GM12873 (cell line): Measurements from ENCODE around the gene KCNT1.

Experiments used
- TF ChIP-seq, protein P1 (sequence below): IDR thresholded peaks from 2 replicates; pipeline ENCODE4 v1.5.1; 2012; ENCODE audit warnings: low read depth, mild to moderate bottlenecking, moderate library complexity, low read length, control low read depth; ENCODE audit not compliant: insufficient read depth; ENCODE audit errors: missing control alignments

KCNT1 gene

DNA sequence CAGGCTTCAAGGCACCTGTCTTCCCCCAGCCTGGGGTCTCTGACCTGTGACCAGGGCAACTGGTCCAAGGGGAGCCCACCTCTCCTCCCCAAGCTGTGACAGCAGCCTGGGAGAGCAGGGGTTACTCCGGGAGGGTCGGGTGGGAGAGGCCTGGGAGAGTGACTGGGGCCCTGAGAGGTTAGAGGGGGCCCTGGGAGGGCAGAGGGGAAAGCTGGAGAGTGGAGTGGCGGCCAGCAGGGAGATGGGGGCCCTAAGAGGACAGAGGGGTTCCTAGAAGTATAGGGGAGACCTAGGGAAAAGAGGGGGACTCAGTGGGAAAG, 38.6 kb upstream of the KCNT1 start:
- TF ChIP-seq, protein P1, sequence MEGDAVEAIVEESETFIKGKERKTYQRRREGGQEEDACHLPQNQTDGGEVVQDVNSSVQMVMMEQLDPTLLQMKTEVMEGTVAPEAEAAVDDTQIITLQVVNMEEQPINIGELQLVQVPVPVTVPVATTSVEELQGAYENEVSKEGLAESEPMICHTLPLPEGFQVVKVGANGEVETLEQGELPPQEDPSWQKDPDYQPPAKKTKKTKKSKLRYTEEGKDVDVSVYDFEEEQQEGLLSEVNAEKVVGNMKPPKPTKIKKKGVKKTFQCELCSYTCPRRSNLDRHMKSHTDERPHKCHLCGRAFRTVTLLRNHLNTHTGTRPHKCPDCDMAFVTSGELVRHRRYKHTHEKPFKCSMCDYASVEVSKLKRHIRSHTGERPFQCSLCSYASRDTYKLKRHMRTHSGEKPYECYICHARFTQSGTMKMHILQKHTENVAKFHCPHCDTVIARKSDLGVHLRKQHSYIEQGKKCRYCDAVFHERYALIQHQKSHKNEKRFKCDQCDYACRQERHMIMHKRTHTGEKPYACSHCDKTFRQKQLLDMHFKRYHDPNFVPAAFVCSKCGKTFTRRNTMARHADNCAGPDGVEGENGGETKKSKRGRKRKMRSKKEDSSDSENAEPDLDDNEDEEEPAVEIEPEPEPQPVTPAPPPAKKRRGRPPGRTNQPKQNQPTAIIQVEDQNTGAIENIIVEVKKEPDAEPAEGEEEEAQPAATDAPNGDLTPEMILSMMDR = no peak

DNA sequence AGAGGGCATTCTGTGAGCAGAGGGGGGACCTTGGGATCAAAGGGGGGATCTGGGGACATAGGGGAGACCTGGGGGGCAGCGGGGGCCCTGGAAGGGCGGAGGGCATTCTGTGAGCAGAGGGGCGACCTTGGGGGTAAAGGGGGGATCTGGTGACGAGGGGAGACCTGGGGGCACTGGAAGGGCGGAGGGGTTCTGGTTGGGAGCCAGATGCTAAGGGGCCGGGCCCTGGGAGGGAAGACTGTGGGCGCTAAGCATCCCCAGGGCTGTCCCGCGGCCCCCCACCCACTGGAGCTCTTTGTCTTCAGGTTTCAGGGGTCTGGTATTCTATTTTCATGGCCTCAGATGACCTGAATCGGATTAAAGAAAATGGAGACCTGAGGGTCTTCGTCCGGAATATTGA, 38.1 kb upstream of the KCNT1 start:
- TF ChIP-seq, protein P1 = no peak

DNA sequence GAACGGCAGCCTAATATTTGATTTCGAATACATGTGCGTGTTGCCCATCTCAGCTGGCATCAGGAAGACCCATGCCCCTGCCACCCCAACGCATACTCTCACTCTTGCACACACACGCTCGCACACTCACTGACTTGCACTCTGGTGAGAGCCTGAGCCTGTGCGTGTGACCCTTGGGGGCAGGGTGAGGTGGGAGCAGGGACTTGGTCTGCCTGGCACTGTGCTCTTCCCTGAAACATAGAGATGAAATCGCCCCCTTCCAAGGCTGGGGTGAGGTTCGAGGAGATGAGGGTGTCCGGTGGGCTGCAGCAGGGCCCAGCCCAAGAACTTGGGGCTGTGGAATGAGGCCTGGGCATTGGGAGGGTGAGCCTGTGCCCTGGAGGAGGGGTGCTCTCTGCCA, 37.7 kb upstream of the KCNT1 start:
- TF ChIP-seq, protein P1 = no peak

DNA sequence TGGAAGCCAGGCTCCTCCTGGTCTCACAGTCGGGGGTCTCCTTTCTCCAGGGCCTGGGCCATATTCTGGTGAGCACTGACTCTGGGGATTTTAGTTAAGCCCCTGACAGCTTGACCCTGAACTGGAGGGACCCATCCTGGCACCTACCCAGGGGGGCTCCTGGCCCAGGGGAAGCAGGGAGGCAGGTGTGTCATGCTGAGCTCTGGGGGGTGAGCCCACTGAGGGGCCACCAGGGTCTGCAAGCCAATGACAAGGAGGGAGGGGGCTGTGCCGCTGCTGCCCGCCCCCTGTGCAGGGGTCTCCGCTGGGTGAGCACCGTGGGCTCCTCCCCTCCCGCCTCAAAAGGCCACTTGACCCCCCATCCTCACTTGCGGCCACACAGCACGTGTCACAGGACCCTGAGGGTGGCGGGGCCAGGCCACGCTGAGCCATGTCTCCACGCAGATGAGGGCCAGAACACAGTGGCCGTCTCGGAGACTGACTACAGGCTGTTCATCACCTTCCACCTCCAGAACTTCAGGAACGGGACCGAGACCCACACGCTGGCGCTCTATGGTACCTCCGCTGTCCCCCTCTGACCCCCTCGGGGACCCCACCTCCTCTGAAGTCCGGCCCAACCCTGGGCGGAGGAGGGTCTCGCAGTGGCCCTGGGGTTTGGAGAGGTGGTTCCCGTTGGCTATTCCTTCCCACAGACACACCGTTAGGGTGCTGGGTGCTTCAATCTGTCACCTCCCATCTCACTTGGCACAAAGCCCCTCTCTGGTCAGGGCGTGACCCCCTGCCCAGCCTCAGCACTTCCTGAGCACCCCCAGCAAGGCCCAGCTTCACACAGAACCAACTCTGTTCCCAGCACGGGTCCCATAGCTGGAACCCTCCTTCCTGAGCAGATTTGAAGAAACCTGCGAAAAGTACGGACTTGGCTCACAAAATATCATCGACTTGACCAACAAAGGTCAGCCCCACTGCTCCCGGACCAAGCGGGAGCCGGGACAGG, 36.9 kb upstream of the KCNT1 start:
- TF ChIP-seq, protein P1 = no peak

DNA sequence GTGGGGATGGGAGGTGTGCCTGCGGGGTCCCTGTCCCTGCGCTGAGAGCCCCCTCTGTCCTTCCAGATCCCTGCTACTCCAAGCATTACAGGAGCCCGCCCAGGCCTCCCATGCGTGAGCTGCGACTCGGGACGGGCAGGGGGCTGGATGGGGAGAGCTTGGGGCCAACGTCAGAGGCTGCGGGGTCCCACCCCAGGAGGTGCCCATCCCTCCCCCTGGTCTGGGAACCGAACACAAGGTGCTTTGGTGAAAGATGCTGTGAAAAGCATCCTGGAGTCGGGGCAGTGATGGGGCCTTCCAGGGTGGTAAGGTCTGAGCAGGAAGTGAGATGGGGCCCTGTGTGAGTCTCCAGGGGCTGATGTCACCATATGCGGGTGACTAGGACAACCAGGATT, 36.2 kb upstream of the KCNT1 start:
- TF ChIP-seq, protein P1 = no peak

DNA sequence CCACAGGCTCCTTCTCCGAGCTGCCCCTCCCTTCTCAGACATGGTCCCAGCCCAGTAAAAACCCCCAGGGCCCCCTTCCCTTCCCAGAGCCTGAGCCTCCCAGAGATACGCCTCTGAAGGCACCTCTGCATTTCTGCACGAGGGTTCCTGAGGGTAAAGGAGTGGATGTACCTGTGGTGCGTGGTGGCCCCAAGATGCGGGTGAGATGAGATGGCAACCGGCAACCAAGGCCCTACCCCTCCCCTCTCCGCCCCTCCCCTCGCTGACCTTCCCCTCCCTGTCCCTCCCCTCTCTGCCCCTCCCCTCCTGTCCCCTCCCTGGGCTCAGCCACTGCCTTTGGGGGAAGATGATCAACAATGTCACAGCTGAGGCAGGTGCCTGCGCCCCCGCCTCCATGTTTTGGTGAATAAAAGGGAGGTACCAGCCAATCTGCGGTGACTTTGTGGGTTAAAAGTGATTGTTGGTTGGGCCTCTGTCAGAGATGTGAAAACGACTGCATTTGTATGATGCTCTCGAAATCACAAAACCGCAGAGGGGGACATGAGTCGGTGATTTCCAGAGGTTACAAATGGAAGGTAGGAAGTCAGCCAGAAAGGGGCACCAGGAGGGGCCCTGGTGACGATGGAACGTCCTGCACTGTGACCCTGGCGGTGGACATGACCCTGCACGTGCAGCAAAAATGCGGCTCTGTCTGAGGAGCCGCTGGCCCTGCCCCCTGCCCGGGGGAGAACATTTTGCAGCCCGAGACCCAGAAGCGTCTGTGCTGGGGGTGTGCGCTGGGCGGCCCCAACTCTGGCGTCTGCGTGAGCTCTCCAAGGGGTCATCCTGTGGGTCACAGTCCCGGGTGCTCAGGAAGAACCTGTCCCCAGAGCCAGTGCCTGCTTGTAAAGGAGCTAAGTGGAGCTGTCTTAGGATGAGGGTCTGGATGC, 35.2 kb upstream of the KCNT1 start:
- TF ChIP-seq, protein P1 = no peak

DNA sequence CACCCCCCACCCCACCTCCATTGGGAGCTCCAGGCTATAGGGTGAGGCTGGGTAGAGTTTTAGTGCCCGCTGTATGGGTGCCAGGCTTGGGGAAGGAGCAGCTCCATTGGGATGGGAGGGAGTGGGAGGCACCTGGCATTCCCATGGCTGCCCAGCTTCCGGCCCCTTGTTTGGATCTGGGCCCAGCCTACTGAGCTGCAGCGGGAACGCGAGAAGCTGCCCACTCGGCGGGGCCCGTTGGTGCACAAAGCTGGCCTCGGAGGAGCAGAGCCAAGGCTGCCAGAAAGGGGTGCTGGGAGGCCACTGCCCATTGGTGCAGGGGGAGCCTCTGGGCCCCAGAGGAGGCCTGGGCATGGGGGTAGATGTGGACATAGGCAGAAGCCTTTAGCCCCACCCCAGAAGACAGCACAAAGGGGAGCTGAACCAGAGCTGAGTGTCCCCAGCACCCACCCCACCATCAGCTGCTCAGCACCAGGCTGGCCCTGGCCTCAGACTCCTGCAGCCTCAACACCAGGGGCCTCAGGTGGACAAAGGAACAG, 34.5 kb upstream of the KCNT1 start:
- TF ChIP-seq, protein P1 = no peak
